Measurements from ENCODE around the gene MACROD2.

Gene MACROD2

DNA sequence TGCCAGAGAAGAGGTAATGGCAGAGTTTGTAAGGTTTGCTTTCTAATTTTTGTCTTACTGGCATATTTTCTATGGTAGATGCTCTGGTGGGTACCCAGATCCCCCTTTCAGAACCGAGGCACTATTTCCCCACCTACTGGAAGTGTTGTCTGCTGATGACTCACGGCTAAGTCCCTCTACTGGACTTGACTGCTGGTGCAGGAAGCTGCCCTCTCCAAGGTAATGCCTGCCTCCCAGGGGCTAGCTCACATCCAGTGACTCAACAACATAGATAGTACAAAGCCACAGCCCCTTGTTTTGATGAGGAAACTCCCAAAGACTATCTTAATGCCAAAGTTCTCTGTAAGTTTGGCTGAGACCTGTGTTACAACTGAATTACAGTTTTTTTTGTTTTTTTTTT lies 627.5 kb downstream of the MACROD2 start (continued):
- no peak for TF ChIP-seq ZNF830 (tag by site-specific recombination; IDR thresholded peaks at IDR 0.05; ENCODE audit: low read depth)
- TF ChIP-seq ZNF37A (tag by site-specific recombination; IDR thresholded peaks at IDR 0.05) = no peak
- TF ChIP-seq, protein P1, sequence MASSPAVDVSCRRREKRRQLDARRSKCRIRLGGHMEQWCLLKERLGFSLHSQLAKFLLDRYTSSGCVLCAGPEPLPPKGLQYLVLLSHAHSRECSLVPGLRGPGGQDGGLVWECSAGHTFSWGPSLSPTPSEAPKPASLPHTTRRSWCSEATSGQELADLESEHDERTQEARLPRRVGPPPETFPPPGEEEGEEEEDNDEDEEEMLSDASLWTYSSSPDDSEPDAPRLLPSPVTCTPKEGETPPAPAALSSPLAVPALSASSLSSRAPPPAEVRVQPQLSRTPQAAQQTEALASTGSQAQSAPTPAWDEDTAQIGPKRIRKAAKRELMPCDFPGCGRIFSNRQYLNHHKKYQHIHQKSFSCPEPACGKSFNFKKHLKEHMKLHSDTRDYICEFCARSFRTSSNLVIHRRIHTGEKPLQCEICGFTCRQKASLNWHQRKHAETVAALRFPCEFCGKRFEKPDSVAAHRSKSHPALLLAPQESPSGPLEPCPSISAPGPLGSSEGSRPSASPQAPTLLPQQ (tag by site-specific recombination; IDR thresholded peaks at IDR 0.05) = no peak
- TF ChIP-seq ZNF211 (tag by site-specific recombination; IDR thresholded peaks at IDR 0.05; ENCODE audit: low read depth) = no peak
- TF ChIP-seq ZEB2 (tag by site-specific recombination; IDR thresholded peaks at IDR 0.05) = no peak

GRCh38 chr20:14631011-14631410 lies 635.7 kb downstream of the MACROD2 start:
- H3K27ac ChIP-seq (ENCODE audit: extremely low read depth, low read depth, low read length) = no peak overlapping the region
- no peak for TF ChIP-seq ZBTB8A (tag by site-specific recombination; IDR thresholded peaks at IDR 0.05)
- no peak for TF ChIP-seq ZFP37 (tag by site-specific recombination; IDR thresholded peaks at IDR 0.05)
- TF ChIP-seq ZNF629 (tag by site-specific recombination; IDR thresholded peaks at IDR 0.05) = no peak
- TF ChIP-seq ZNF830 (tag by site-specific recombination; IDR thresholded peaks at IDR 0.05; ENCODE audit: low read depth) = no peak
- TF ChIP-seq ZNF48 (tag by site-specific recombination; IDR thresholded peaks at IDR 0.05) = no peak
- no peak for TF ChIP-seq TRIM28 (IDR thresholded peaks at IDR 0.05; ENCODE audit: borderline replicate concordance, low read length)
- no peak for TF ChIP-seq ZNF544 (tag by site-specific recombination; IDR thresholded peaks at IDR 0.05)
- no peak for TF ChIP-seq ZNF654 (tag by site-specific recombination; IDR thresholded peaks at IDR 0.05; ENCODE audit: low read depth)
- POLR2A ChIA-PET = no interaction called here
- H3K4me1 ChIP-seq (ENCODE audit: control insufficient read depth, insufficient read depth, low read length) = no peaks in the 10 kb centered on the region
- H3K36me3 ChIP-seq (ENCODE audit: control insufficient read depth in 2 of 2, insufficient read depth in 1 of 2, low read length in 2 of 2) = no peaks in the 10 kb centered on the region
- H3K9me3 ChIP-seq (ENCODE audit: control insufficient read depth, insufficient read depth, low read depth, low read length) = no peaks in the 10 kb centered on the region
- CTCF ChIA-PET = interaction anchor here (1.4 kb wide), 1 partner anchor 9 kb away, joined by 3 read pairs; no protein-coding TSS in a partner anchor
- no peak overlapping the region for H3K4me3 ChIP-seq (ENCODE audit: low read depth, low read length)

- Histone ChIP-seq H3K27ac (ENCODE audit: extremely low read depth, low read depth, low read length) (no peak overlapping the region), H3K4me1 (ENCODE audit: control insufficient read depth, insufficient read depth, low read length) (no peaks in the 10 kb centered on the region), H3K36me3 (ENCODE audit: control insufficient read depth in 2 of 2, insufficient read depth in 1 of 2, low read length in 2 of 2) (no peaks in the 10 kb centered on the region), H3K9me3 (ENCODE audit: control insufficient read depth, insufficient read depth, low read depth, low read length) (no peaks in the 10 kb centered on the region), H3K4me3 (ENCODE audit: low read depth, low read length) (no peak overlapping the region)
- CTCF ChIA-PET = no interaction called here
- POLR2A ChIA-PET = no interaction called here
- TF ChIP-seq KLF7 (tag by site-specific recombination; IDR thresholded peaks at IDR 0.05; ENCODE audit: borderline replicate concordance) (no peak), ZNF292 (tag by site-specific recombination; IDR thresholded peaks at IDR 0.05; ENCODE audit: borderline replicate concordance, low read depth) (no peak), ZNF24 (tag by site-specific recombination; IDR thresholded peaks at IDR 0.05) (no peak), ZBTB49 (tag by site-specific recombination; IDR thresholded peaks at IDR 0.05; ENCODE audit: low read depth) (no peak), ZFP37 (tag by site-specific recombination; IDR thresholded peaks at IDR 0.05) (no peak), ZBTB44 (tag by site-specific recombination; IDR thresholded peaks at IDR 0.05) (no peak), ZNF10 (tag by site-specific recombination; IDR thresholded peaks at IDR 0.05) (no peak), REPIN1 (tag by site-specific recombination; IDR thresholded peaks at IDR 0.05; ENCODE audit: low read depth) (no peak), ZNF48 (tag by site-specific recombination; IDR thresholded peaks at IDR 0.05) (no peak)
These were observed 637.6 kb downstream of the MACROD2 start for GRCh38 chr20:14632906-14633305.
